Measurements from ENCODE around the gene CBLC. TPM values are rescaled to one million over a fixed set of nuclear protein-coding genes. Genes with fewer than 3 reads are reported as not detected.

Gene CBLC
- total RNA-seq, 1 experiment from 2014 or later, result 25.4 TPM

DNA sequence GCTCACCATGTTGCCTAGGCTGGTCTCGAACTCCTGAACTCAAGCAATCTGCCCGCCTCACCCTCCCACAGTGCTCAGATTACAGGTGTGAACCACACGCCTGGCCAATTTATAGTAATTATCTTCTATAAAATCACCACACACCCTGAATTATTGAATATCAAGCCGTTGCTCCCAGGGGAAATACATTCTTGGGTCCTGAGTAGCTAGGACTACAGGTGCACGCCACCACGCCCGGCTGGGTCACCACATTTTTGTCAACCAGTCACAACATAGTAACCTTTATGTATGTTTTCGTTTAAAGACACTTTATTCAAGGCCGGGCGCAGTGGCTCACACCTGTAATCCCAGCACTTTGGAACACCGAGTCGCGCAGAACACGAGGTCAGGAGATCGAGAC lies 8.3 kb downstream of the CBLC start:
- no peaks in the 10 kb centered on the region for H3K4me1 ChIP-seq (ENCODE audit: insufficient read depth, low read length)
- H3K27me3 ChIP-seq (ENCODE audit: low read length), result no peaks in the 10 kb centered on the region
- H3K4me2 ChIP-seq (ENCODE audit: low read length), result no peak overlapping the region
- ATAC-seq (no peak), DNase-seq (no peak)
- H3K9me3 ChIP-seq (ENCODE audit: low read length), result no peaks in the 10 kb centered on the region
- BruUV-seq (replicated peaks), result no TSS peak
- H3K9ac ChIP-seq (ENCODE audit: low read length), result no peak overlapping the region
- H4K20me1 ChIP-seq (ENCODE audit: low read length), result no peaks in the 10 kb centered on the region
- H3K27ac ChIP-seq (ENCODE audit: low read length), result no peak overlapping the region
- no peak overlapping the region for H3K4me3 ChIP-seq (ENCODE audit: low read length)
- ChIA-PET POLR2A (ENCODE audit: unreplicated experiment) (interaction anchor here (0.6 kb wide), 1 partner anchor 9 kb away, joined by 32 read pairs; no protein-coding TSS in a partner anchor), CTCF (no interaction called here)
- H3K36me3 ChIP-seq (ENCODE audit: low read depth, low read length), result no peaks in the 10 kb centered on the region; the same call in 1 of the 2 replicates
- no peak for TF ChIP-seq EZH2 (IDR thresholded peaks at IDR 0.05; ENCODE audit: low read length, unreplicated experiment)
- TF ChIP-seq EZH2phosphoT487 (IDR thresholded peaks at IDR 0.05; ENCODE audit: borderline replicate concordance, low read length), result no peak
- TF ChIP-seq, protein P1, sequence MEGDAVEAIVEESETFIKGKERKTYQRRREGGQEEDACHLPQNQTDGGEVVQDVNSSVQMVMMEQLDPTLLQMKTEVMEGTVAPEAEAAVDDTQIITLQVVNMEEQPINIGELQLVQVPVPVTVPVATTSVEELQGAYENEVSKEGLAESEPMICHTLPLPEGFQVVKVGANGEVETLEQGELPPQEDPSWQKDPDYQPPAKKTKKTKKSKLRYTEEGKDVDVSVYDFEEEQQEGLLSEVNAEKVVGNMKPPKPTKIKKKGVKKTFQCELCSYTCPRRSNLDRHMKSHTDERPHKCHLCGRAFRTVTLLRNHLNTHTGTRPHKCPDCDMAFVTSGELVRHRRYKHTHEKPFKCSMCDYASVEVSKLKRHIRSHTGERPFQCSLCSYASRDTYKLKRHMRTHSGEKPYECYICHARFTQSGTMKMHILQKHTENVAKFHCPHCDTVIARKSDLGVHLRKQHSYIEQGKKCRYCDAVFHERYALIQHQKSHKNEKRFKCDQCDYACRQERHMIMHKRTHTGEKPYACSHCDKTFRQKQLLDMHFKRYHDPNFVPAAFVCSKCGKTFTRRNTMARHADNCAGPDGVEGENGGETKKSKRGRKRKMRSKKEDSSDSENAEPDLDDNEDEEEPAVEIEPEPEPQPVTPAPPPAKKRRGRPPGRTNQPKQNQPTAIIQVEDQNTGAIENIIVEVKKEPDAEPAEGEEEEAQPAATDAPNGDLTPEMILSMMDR (conservative IDR thresholded peaks at IDR 0.05; ENCODE audit: low read depth, low read length), result no peak
- no peaks in the 10 kb centered on the region for H3K9me2 ChIP-seq (replicated peaks; ENCODE audit: low read length)
- no peaks in the 10 kb centered on the region for H3F3A ChIP-seq (ENCODE audit: low read length, unreplicated experiment)
- intact Hi-C loops (cut with micrococcal nuclease), result loop anchor here (2.0 kb wide), 1 partner anchor 59 kb away; no protein-coding TSS in a partner anchor
- H2AFZ ChIP-seq (ENCODE audit: low read length), result no peak overlapping the region
- H3K79me2 ChIP-seq (ENCODE audit: low read length), result no peaks in the 10 kb centered on the region

DNA sequence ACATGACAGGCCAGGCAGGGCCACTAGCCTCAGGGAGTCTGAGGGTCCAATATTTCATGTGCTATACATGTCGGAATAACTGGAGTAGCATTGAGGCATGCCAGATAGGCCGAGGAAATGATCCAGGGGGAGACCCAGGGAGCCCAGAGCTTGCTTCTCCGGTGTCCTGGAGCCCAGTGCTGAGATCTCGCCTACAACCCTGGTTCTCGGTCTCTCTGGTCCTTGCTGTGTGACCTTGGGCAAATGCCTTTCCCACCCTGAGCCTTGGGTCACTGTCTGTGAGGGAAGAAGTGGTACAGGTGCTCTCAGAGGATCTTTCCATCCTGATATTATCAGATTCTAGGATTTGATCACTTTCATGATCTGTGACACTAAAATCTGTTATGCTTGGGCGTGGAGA lies 11.3 kb downstream of the CBLC start:
- POLR2A ChIA-PET (ENCODE audit: unreplicated experiment), result no interaction called here
- Histone ChIP-seq H3K4me3 (ENCODE audit: low read length) (no peak overlapping the region), H3K9me3 (ENCODE audit: low read length) (no peaks in the 10 kb centered on the region), H3K79me2 (ENCODE audit: low read length) (no peaks in the 10 kb centered on the region), H3F3A (ENCODE audit: low read length, unreplicated experiment) (no peaks in the 10 kb centered on the region), H3K36me3 (ENCODE audit: low read depth, low read length) (no peaks in the 10 kb centered on the region; the same call in 1 of the 2 replicates), H4K20me1 (ENCODE audit: low read length) (no peaks in the 10 kb centered on the region), H3K9ac (ENCODE audit: low read length) (no peak overlapping the region), H2AFZ (ENCODE audit: low read length) (no peak overlapping the region), H3K9me2 (replicated peaks; ENCODE audit: low read length) (no peaks in the 10 kb centered on the region), H3K27ac (ENCODE audit: low read length) (no peak overlapping the region), H3K4me1 (ENCODE audit: insufficient read depth, low read length) (no peaks in the 10 kb centered on the region), H3K4me2 (ENCODE audit: low read length) (no peak overlapping the region), H3K27me3 (ENCODE audit: low read length) (no peaks in the 10 kb centered on the region)
- intact Hi-C loops (cut with micrococcal nuclease), result no loop called here
- ATAC-seq (no peak), DNase-seq (no peak)
- no TSS peak for BruUV-seq (replicated peaks)
- CTCF ChIA-PET, result no interaction called here
- no peak for TF ChIP-seq EZH2 (IDR thresholded peaks at IDR 0.05; ENCODE audit: low read length, unreplicated experiment)
- TF ChIP-seq, protein P1 (conservative IDR thresholded peaks at IDR 0.05; ENCODE audit: low read depth, low read length), result no peak
- no peak for TF ChIP-seq EZH2phosphoT487 (IDR thresholded peaks at IDR 0.05; ENCODE audit: borderline replicate concordance, low read length)

DNA sequence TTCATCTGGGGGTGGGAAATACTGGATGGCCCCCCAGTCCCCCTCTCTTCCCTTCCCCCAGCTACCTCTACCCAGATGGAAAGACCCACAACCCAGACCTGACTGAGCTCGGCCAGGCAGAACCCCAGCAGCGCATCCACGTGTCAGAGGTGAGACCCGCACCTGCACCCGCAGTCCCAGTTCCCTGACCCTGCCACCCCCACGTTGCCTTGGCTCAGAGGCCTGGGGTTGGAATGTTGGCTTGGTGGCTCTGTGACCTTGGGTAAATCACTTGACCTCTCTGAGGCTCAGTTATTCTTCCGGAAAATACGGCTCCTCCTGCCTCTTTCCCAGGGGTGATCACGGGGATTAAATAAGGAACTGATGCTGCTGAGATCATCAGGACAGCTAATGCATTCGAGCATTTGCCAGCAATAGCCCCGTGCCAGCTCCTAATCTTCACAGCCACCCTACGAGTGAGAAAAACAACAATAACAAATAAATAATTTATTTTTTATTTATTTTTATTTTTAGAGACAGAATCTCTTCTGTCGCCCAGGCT lies 12.3 kb downstream of the CBLC start:
- Histone ChIP-seq H3K9me3 (ENCODE audit: low read length) (no peaks in the 10 kb centered on the region), H4K20me1 (ENCODE audit: low read length) (no peaks in the 10 kb centered on the region), H3K79me2 (ENCODE audit: low read length) (no peaks in the 10 kb centered on the region), H3K9me2 (replicated peaks; ENCODE audit: low read length) (no peaks in the 10 kb centered on the region), H3K4me1 (ENCODE audit: insufficient read depth, low read length) (no peaks in the 10 kb centered on the region), H3K27ac (ENCODE audit: low read length) (no peak overlapping the region), H3K27me3 (ENCODE audit: low read length) (no peaks in the 10 kb centered on the region), H3K4me2 (ENCODE audit: low read length) (no peak overlapping the region), H2AFZ (ENCODE audit: low read length) (no peak overlapping the region), H3F3A (ENCODE audit: low read length, unreplicated experiment) (no peaks in the 10 kb centered on the region), H3K9ac (ENCODE audit: low read length) (no peak overlapping the region), H3K4me3 (ENCODE audit: low read length) (no peak overlapping the region), H3K36me3 (ENCODE audit: low read depth, low read length) (no peaks in the 10 kb centered on the region; the same call in 1 of the 2 replicates)
- ATAC-seq (no peak), DNase-seq (no peak)
- intact Hi-C loops (cut with micrococcal nuclease), result no loop called here
- BruUV-seq (replicated peaks), result no TSS peak
- CTCF ChIA-PET, result no interaction called here
- POLR2A ChIA-PET (ENCODE audit: unreplicated experiment), result no interaction called here
- TF ChIP-seq, protein P1 (conservative IDR thresholded peaks at IDR 0.05; ENCODE audit: low read depth, low read length), result no peak
- no peak for TF ChIP-seq EZH2 (IDR thresholded peaks at IDR 0.05; ENCODE audit: low read length, unreplicated experiment)
- no peak for TF ChIP-seq EZH2phosphoT487 (IDR thresholded peaks at IDR 0.05; ENCODE audit: borderline replicate concordance, low read length)
